HepG2 (cell line): ENCODE data around the gene MACROD2.

Source experiments
- POLR2A ChIP-seq, 2 experiments: IDR thresholded peaks; 2 replicates each; pipeline ENCODE4 v1.6.1; 2011; ENCODE audit warnings: low read depth in 2 of 2, low read length in 2 of 2, mild to moderate bottlenecking in 1 of 2, moderate library complexity in 1 of 2; ENCODE audit not compliant: insufficient read depth in 1 of 2
- TF ChIP-seq, protein P1 (sequence below): sonication (generic); formaldehyde crosslinking; IDR thresholded peaks from 2 replicates; pipeline ENCODE4 v1.5.0; 2020; ENCODE audit warnings: mild to moderate bottlenecking, missing genetic modification reagents, moderate library complexity

DNA sequence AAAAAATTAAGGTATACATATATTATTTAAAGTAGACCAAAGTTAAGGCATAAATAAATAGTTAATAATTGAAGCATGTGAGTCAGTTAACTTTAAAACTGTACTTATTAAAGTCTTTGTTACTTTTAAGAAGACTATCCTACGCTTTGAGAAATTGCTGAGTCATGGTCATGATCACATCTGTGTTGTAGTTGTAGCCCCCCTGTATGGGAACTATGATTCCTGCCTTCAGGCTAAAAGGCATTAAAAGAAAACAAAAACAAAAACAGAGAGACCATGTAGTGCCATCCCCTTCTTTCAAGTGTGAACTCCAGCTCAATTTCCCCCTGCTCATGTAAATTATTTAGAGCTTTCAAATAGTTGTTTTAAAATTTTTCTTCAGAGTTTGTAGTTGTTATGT is 218.7 kb downstream of the MACROD2 start:
- TF ChIP-seq, protein P1, sequence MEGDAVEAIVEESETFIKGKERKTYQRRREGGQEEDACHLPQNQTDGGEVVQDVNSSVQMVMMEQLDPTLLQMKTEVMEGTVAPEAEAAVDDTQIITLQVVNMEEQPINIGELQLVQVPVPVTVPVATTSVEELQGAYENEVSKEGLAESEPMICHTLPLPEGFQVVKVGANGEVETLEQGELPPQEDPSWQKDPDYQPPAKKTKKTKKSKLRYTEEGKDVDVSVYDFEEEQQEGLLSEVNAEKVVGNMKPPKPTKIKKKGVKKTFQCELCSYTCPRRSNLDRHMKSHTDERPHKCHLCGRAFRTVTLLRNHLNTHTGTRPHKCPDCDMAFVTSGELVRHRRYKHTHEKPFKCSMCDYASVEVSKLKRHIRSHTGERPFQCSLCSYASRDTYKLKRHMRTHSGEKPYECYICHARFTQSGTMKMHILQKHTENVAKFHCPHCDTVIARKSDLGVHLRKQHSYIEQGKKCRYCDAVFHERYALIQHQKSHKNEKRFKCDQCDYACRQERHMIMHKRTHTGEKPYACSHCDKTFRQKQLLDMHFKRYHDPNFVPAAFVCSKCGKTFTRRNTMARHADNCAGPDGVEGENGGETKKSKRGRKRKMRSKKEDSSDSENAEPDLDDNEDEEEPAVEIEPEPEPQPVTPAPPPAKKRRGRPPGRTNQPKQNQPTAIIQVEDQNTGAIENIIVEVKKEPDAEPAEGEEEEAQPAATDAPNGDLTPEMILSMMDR (CRISPR knock-in tag) = no peak
- no peak for TF ChIP-seq POLR2A (IDR thresholded peaks at IDR 0.05; ENCODE audit: insufficient read depth in 1 of 2, low read depth in 2 of 2, low read length in 2 of 2)
